Fibroblast of the aortic adventitia (primary cell): ENCODE results near the gene ANKRD10. TPM values are rescaled to one million over a fixed set of nuclear protein-coding genes. Genes with fewer than 3 reads are reported as not detected.

Experiments used
- DNase-seq: peaks from one replicate; pipeline ENCODE4 v3.0.0-alpha.2; 2010; ENCODE audit warnings: low read depth
- H3K4me3 ChIP-seq: 2 replicates; pipeline ENCODE4 v1.5.1; 2011; ENCODE audit warnings: low read depth, mild to moderate bottlenecking, control low read depth, low read length, moderate library complexity
- total RNA-seq: library from RNA; depleted of rRNA; stranded (reverse); fragments of >200 nt; gene quantifications from 2 replicates; pipeline ENCODE4 v1.2.3, GENCODE V29; 2012; ENCODE audit warnings: low replicate concordance
- TF ChIP-seq, protein P1 (sequence below): IDR thresholded peaks from 2 replicates; pipeline ENCODE4 v1.5.1; 2011; ENCODE audit warnings: mild to moderate bottlenecking, low read length, control low read depth, inconsistent platforms; ENCODE audit not compliant: insufficient read depth

The ANKRD10 gene
- total RNA-seq, 1 donor, result 76.5 TPM

DNA sequence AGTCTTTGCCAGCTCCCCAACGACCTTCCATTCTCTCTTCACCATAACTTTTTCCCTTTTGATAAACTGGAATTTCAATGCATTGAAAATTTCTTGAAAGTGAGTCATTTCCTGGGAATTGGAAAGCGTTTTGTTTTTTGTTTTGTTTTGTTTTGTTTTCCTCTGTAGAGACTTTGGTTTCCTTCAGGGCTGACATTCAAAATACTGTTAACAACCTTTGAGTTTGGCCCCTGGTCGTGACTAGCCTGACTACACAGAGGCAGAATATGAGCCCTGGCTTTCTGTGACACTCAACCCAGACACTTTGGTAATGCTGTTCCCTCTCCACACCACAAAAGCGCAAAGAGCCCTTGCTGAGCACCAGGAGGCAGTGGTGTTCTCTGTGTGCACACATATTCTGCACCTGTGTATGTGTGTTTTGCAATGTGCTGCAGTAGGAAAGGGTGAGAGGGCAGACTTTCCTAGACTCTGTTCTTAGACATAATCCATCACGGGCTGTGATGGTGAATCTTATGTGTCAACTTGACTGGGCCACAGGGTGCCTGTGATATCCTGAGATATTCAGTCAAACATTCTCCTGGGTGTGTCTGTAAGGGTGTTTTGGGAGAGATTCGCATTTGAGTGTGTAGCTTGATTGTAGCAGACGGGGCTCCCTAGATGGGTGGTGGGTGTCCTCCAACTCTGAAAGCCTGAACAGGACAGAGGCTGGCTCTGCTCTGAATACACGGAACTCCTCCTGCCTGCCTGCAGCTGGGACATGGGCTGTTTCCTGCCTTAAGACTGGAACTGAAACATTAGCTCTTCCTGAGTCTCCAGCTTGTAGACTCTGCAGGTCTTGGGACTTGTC lies 29.5 kb upstream of the ANKRD10 start:
- no peak overlapping the region for H3K4me3 ChIP-seq
- peak; percentile 69 for DNase-seq
- TF ChIP-seq, protein P1, sequence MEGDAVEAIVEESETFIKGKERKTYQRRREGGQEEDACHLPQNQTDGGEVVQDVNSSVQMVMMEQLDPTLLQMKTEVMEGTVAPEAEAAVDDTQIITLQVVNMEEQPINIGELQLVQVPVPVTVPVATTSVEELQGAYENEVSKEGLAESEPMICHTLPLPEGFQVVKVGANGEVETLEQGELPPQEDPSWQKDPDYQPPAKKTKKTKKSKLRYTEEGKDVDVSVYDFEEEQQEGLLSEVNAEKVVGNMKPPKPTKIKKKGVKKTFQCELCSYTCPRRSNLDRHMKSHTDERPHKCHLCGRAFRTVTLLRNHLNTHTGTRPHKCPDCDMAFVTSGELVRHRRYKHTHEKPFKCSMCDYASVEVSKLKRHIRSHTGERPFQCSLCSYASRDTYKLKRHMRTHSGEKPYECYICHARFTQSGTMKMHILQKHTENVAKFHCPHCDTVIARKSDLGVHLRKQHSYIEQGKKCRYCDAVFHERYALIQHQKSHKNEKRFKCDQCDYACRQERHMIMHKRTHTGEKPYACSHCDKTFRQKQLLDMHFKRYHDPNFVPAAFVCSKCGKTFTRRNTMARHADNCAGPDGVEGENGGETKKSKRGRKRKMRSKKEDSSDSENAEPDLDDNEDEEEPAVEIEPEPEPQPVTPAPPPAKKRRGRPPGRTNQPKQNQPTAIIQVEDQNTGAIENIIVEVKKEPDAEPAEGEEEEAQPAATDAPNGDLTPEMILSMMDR, result peak; percentile 79

DNA sequence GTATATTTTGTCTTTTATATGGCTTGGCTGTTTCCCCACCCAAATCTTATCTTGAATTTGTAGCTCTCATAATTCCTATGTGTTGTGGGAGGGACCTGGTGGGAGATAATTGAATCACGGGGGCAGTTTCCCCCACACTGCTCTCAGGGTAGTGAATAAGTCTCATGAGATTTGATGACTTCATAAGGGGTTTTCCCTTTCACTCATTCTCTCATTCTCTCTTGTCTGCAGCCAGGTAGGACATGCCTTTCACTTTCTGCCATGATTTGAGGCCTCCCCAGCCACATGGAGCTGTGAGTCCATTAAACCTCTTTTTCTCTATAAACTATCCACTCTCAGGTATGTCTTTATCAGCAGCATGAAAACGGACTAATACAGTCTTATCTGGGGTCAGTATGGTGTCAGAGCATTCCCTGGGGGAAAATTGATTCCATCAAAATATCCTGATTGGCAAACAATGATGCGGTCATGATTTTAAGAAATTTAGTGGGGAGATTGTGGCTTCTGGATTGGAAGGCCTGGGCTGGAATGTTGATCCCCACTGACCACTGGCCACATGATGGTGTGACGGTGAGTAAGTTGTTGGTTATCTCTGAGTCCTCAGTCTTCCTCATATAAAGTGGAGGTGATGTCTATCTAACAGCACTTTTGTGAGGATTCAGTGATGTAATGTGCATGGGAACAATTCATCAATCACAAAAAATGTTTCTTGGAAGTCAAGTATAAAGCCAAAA lies 27.5 kb upstream of the ANKRD10 start:
- DNase-seq, result no peak
- TF ChIP-seq, protein P1, result no peak
- no peak overlapping the region for H3K4me3 ChIP-seq

DNA sequence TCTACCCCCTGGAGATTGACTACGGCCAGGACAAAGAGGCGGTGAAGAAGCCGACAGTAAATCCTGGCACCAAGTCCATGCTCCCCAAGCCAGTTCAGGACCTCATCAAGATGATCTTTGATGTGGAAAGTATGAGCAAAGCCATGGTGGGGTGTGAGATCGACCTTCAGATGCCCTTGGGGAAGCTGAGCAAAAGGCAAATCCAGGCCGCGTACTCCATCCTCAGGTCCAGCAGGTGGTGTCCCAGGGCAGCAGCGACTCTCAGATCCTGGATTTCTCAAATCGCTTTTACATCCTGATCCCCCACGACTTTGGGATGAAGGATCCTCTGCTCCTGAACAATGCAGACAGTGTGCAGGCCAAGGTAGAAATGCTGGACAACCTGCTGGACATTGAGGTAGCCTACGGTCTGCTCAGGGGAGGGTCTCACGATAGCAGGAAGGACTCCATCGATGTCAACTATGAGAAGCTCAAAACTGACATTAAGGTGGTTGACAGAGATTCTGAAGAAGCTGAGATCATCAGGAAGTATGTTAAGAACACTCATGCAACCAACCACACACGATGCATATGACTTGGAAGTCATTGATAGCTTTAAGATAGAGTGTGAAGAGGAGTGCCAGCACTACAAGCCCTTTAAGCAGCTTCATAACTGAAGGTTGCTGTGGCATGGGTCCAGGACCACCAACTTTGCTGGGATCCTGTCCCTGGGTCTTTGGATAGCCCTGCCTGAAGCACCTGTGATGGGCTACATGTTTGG lies 24.0 kb upstream of the ANKRD10 start:
- TF ChIP-seq, protein P1, result no peak
- H3K4me3 ChIP-seq, result no peak overlapping the region
- no peak for DNase-seq

DNA sequence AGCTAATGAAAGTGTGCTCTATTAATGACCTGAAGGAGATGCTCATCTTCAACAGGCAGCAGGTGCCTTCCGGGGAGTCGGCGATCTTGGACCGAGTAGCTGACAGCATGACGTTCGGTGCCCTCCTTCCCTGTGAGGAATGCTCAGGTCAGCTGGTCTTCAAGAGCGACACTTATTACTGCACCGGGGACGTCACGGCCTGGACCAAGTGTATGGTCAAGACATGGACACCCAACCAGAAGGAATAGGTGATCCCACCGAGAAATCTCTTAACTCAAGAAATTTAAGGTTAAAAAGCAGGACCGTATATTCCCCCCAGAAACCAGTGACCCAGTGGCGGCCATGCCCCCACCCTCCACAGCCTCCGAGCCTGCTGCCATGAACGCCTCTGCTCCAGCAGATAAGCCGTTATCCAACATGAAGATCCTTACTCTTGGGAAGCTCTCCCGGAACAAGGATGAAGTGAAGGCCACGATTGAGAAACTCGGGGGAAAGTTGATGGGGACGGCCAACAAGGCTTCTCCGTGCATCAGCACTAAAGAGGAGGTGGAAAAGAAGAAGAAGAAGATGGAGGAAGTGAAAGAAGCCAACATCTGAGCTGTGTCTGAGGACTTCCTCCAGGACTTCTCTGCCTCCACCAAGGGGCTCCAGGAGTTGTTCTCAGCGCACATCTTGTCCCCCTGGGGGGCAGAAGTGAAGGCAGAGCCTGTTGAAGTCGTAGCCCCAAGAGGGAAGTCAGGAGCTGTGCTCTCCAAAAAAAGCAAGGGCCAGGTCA lies 22.8 kb upstream of the ANKRD10 start:
- TF ChIP-seq, protein P1, result no peak
- DNase-seq, result no peak
- H3K4me3 ChIP-seq, result no peak overlapping the region

DNA sequence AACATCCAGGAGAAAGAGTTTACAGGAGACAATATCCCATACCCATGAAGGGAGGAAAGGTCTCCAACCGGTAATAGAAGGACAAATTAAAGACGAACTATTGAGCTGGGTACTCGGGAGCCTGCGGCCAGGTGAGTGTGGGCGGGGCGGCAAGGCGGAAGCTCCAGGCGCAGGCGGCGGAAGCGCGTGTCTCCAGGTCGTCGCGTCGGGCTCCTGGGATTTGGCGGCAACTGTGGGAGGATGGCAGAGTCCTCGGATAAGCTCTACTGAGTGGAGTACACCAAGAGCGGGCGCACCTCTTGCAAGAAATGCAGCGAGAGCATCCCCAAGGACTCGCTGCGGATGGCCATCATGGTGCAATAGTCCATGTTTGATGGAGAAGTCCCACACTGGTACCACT lies 21.6 kb upstream of the ANKRD10 start:
- no peak for DNase-seq
- TF ChIP-seq, protein P1, result no peak
- H3K4me3 ChIP-seq, result no peak overlapping the region

DNA sequence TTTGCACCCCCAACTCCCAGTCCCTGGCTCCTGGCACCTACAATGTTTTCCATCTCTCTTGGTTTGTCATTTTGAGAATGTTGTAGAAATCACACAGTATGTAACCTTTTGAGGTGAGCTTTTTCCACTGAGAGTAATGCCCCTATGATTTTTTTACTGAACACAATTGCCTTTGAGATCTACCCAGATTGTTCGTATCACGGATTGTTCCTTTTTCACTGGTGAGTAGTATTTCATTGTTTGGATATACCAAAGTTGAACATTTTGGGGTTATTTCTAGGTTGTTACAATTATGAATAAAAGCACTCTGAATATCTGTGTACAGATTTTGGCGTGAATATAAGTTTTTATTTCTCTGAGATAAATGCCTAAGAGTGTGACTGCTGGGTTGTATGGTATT lies 17.7 kb upstream of the ANKRD10 start:
- no peak for DNase-seq
- H3K4me3 ChIP-seq, result no peak overlapping the region
- TF ChIP-seq, protein P1, result no peak
